Stimulated activated CD8-positive, alpha-beta memory T cell treated with anti-CD3 and anti-CD28 coated beads, Interleukin-12 subunit alpha, Interleukin-12 subunit beta, amount 100 ng/mL, for 24 hours (primary cell): ENCODE data around the gene VSIG2.

Experiments
- DNase-seq: peaks from one replicate; pipeline ENCODE4 v3.0.0-alpha.2; 2020; ENCODE audit errors: extremely low read depth

The VSIG2 gene

DNA sequence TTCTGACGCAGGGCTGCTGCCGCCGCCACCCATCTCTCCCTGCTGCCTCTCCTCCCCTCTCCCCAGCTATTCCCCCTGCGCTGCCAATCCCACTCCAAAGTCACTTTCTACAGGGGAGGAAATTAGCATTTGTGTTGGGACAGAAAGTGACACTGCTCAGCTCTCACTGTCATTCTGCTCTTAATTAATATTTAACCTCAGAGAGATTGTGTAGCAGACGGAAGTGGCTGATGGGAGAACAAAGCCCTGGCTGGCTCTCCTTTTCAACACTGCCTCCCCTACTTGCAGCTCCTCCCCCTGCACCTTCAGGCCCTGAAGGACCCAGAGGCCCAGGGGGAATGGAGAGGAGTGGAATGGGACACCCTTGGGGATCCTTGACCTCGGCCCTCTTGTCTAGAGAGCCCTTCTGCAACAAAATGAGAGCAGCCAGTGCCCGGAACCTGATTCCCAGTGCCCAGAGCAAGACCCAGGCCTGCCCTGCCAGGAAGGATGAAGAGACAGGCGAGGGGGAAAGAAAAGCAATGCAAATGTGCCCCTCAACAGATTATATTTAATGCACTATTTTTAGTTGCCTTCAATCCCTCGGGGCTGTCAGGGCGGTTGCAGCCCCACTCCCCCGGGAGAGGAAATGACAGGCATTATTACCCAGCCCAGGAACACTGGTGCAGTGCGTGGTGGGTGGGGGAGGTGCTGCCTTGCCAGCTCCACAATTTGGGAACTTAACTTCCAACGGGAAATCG, 26.9 kb downstream of the VSIG2 start:
- DNase-seq = no peak

GRCh38 chr11:124722176-124722575, 29.9 kb downstream of the VSIG2 start:
- DNase-seq = no peak

DNA sequence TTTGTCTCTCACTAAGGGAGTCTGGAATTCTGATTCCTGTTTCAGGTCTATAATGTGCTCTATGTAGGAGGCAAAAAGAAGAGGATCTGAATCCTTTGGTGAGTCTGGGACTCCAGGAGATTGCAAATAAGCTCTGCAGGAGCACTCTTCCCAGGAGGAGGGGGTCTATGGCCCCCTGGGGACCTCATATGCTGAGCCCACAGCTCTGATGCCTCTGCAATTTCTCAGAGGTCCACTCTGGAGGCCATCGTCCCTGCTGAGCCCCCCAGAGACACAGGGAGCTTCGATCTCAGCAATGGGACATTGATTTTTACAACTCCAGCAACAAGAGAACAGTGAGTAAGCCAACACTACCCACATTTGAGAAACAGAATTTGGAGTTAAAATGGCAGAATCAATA, 32.5 kb downstream of the VSIG2 start:
- DNase-seq = no peak

DNA sequence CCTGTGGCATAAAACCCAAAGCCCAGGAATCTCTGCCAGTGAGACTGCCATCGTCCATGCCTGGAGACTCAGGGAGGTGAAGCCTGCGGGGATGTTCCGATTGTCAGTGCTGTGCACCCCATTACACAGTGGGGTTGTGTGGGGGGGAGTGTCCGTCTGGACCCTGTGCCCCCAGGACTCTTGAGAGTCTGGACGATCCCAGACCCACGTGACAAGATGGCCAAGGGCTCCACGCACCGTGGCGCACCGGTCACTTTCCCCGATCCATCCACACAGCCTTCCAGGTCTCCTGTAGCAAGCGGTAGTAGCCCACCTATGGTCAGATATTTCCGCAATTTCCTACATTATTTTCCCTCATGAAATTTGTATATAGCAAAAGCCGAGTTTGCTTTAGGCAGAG, 33.3 kb downstream of the VSIG2 start:
- no peak for DNase-seq

DNA sequence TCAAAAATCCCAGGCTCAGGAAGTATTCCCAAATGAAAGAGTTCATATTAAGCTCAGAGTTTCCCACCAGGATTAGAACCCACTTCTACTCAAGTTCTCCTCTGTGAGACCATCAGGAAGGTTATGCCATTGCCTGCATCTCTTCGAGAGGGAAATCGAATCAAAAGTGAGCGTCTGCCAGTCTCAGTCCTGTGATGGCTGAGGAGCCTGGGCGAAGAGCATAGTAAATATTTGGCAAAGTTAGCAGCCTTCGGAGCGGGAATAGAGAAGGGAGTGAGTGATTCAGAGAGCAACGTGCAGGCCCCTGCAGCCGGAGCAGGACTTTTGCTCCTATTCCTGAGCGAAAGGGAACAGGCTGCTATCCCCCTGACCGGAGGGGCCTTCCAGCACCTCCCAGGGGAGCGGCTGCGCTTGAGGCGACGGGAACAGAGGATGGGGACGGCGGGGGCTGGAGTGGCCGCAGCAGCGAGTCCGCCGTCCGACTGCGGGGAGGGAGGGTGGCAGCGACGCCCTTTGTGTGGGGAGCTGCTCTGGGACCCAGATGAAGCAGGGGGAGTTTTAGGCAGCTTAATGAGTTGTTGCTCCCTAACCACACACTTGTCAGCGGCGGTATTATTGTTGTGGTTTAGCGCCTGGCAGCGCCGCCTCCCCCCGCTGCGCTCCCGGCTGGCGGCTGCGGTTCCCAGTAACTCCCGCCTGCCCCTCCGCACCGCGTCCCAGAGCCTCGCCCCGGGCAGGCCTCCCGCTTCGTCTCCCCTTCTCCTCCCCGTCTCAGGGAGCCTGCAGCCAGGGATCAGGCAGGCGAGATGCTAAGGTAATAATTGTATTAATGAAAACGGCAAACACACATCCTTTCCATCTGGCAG, 34.0 kb downstream of the VSIG2 start:
- no peak for DNase-seq

GRCh38 chr11:124717421-124717785, 34.7 kb downstream of the VSIG2 start:
- no peak for DNase-seq

DNA sequence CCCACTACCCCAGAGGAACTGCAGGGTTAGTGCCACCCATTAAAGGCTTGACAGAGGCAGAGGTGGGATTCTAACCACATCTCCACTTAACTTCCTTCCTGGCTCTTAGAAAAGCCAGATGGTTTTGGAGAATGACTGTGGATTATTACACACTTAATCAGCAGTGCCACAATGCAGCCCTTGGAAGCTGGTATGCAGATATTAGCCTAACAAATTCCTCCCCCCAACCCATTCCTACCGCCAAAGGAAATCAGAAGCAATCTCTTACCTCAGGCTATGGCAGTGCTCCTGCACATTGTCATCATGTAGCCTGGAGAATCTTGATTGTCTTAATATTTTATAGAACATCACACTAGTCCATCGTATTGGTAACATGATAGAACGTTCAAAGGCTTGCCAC, 35.5 kb downstream of the VSIG2 start:
- no peak for DNase-seq

- no peak for DNase-seq
Measured at GRCh38 chr11:124712392-124712791, 39.7 kb downstream of the VSIG2 start.

- no peak for DNase-seq
Measured at GRCh38 chr11:124707829-124708228, 44.2 kb downstream of the VSIG2 start.

GRCh38 chr11:124700028-124700427, 52.0 kb downstream of the VSIG2 start:
- no peak for DNase-seq

GRCh38 chr11:124699547-124699946, 52.5 kb downstream of the VSIG2 start:
- no peak for DNase-seq
